Measurements from ENCODE around the gene WDR88. TPM values are rescaled to one million over a fixed set of nuclear protein-coding genes. Genes with fewer than 3 reads are reported as not detected.

WDR88 gene
- total RNA-seq, 4 donors from 2014 or later = not detected

- no peaks in the 10 kb centered on the region for H3K9me3 ChIP-seq
- no peak for ATAC-seq
- peaks cover 0 to 88% of the 10 kb centered on the region in 2 donors for H3K36me3 ChIP-seq
- no peak for DNase-seq
- no peak overlapping the region for H3K27ac ChIP-seq
- no peaks in the 10 kb centered on the region for H3K27me3 ChIP-seq
- no peak overlapping the region for H3K4me3 ChIP-seq
- intact Hi-C loops (cut with DNase I; ENCODE audit: low total_unique reads) (no loop called here), in situ Hi-C loops (cut with MboI; ENCODE audit: low sequenced_read_pairs in 4 of 4) (no loop called here)
- TF ChIP-seq CTCF (IDR thresholded peaks at IDR 0.05 in 4 of 5, conservative IDR thresholded peaks at IDR 0.05 in 1 of 5) (no peak), POLR2A (IDR thresholded peaks at IDR 0.05) (no peak)
- no peaks in the 10 kb centered on the region for H3K4me1 ChIP-seq
Observed at GRCh38 chr19:33110137-33110910, 21.6 kb upstream of the WDR88 start.

GRCh38 chr19:33111587-33111986 is 20.3 kb upstream of the WDR88 start:
- TF ChIP-seq CTCF (IDR thresholded peaks at IDR 0.05 in 4 of 5, conservative IDR thresholded peaks at IDR 0.05 in 1 of 5) = no peak
- Histone ChIP-seq H3K27me3 (no peaks in the 10 kb centered on the region), H3K4me1 (no peaks in the 10 kb centered on the region), H3K27ac (no peak overlapping the region), H3K9me3 (no peaks in the 10 kb centered on the region), H3K36me3 (peaks cover 0 to 90% of the 10 kb centered on the region in 2 donors), H3K4me3 (no peak overlapping the region)
- ATAC-seq (no peak), DNase-seq (no peak)
- intact Hi-C loops (cut with DNase I; ENCODE audit: low total_unique reads) (no loop called here), in situ Hi-C loops (cut with MboI; ENCODE audit: low sequenced_read_pairs in 4 of 4) (no loop called here)

- Histone ChIP-seq H3K36me3 (peaks cover 4 to 89% of the 10 kb centered on the region in 2 donors), H3K27ac (no peak overlapping the region), H3K4me1 (no peaks in the 10 kb centered on the region), H3K27me3 (no peaks in the 10 kb centered on the region), H3K9me3 (no peaks in the 10 kb centered on the region), H3K4me3 (no peak overlapping the region)
- in situ Hi-C loops (cut with MboI; ENCODE audit: low sequenced_read_pairs in 4 of 4) (no loop called here), intact Hi-C loops (cut with DNase I; ENCODE audit: low total_unique reads) (no loop called here)
- DNase-seq (no peak), ATAC-seq (no peak)
- no peak for TF ChIP-seq CTCF (IDR thresholded peaks at IDR 0.05 in 4 of 5, conservative IDR thresholded peaks at IDR 0.05 in 1 of 5)
- TF ChIP-seq POLR2A (IDR thresholded peaks at IDR 0.05) = no peak
Observed at GRCh38 chr19:33114312-33114711, 17.6 kb upstream of the WDR88 start.

- Histone ChIP-seq H3K4me3 (no peak overlapping the region), H3K4me1 (no peaks in the 10 kb centered on the region), H3K27ac (no peak overlapping the region), H3K9me3 (no peaks in the 10 kb centered on the region), H3K27me3 (no peaks in the 10 kb centered on the region), H3K36me3 (peaks cover 4 to 71% of the 10 kb centered on the region in 2 donors)
- no peak for DNase-seq
- no peak for ATAC-seq
- in situ Hi-C loops (cut with MboI; ENCODE audit: low sequenced_read_pairs in 4 of 4) (no loop called here), intact Hi-C loops (cut with DNase I; ENCODE audit: low total_unique reads) (no loop called here)
- TF ChIP-seq CTCF (IDR thresholded peaks at IDR 0.05 in 4 of 5, conservative IDR thresholded peaks at IDR 0.05 in 1 of 5) (no peak), POLR2A (IDR thresholded peaks at IDR 0.05) (no peak)
Observed at GRCh38 chr19:33117501-33117900, 14.4 kb upstream of the WDR88 start.

- in situ Hi-C loops (cut with MboI; ENCODE audit: low sequenced_read_pairs in 4 of 4) (no loop called here), intact Hi-C loops (cut with DNase I; ENCODE audit: low total_unique reads) (no loop called here)
- no peaks in the 10 kb centered on the region for H3K27me3 ChIP-seq
- peaks cover 4 to 60% of the 10 kb centered on the region in 2 donors for H3K36me3 ChIP-seq
- H3K4me3 ChIP-seq = no peak overlapping the region
- TF ChIP-seq POLR2A (IDR thresholded peaks at IDR 0.05) (no peak), CTCF (IDR thresholded peaks at IDR 0.05 in 4 of 5, conservative IDR thresholded peaks at IDR 0.05 in 1 of 5) (no peak)
- ATAC-seq (no peak), DNase-seq (no peak)
- no peaks in the 10 kb centered on the region for H3K9me3 ChIP-seq
- H3K4me1 ChIP-seq = no peaks in the 10 kb centered on the region
- no peak overlapping the region for H3K27ac ChIP-seq
Observed at GRCh38 chr19:33118643-33119042, 13.3 kb upstream of the WDR88 start.

Measured in gastrocnemius medialis (tissue), 4 donors.